ENCODE measurements around the gene C12orf50. TPM values are rescaled to one million over a fixed set of nuclear protein-coding genes. Genes with fewer than 3 reads are reported as not detected.

The C12orf50 gene
- total and polyA plus RNA-seq, 12 donors, result 0.07 to 0.10 (median 0.07) TPM; not detected in 9

DNA sequence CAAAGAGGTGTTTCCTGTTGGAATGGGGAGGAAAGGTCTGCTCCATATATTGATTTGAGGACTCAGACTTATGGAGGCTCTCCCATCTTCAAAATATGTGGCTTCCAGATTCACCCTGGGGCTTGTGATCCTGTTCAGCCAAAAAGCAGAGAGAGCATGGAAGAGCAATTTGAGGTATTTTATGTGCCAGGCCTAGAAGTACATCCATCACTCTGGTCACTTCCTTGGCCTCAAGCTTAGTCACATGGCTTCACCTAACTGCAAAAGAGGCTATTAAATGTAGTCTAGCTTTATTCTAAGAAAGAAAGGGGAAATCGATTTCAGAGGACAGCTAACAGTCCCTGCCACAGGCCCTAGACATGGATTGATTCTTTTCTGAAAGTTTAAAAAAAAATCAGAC, 86.2 kb downstream of the C12orf50 start:
- Histone ChIP-seq H3K27me3 (no peaks in the 10 kb centered on the region), H3K36me3 (no peaks in the 10 kb centered on the region), H3K9me3 (peaks cover 0 to 6% (median 0%) of the 10 kb centered on the region in 11 donors), H3K4me3 (no peak overlapping the region), H3K27ac (no peak overlapping the region), H3K4me1 (no peaks in the 10 kb centered on the region)
- TF ChIP-seq, protein P1, sequence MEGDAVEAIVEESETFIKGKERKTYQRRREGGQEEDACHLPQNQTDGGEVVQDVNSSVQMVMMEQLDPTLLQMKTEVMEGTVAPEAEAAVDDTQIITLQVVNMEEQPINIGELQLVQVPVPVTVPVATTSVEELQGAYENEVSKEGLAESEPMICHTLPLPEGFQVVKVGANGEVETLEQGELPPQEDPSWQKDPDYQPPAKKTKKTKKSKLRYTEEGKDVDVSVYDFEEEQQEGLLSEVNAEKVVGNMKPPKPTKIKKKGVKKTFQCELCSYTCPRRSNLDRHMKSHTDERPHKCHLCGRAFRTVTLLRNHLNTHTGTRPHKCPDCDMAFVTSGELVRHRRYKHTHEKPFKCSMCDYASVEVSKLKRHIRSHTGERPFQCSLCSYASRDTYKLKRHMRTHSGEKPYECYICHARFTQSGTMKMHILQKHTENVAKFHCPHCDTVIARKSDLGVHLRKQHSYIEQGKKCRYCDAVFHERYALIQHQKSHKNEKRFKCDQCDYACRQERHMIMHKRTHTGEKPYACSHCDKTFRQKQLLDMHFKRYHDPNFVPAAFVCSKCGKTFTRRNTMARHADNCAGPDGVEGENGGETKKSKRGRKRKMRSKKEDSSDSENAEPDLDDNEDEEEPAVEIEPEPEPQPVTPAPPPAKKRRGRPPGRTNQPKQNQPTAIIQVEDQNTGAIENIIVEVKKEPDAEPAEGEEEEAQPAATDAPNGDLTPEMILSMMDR (IDR thresholded peaks at IDR 0.05), result no peak
- intact Hi-C loops (cut with DNase I), result no loop called here
- no peak for DNase-seq
- whole genome bisulfite sequencing, 2 donors, result 63 to 68% methylated on average over 1 of the region's 1 CpG
- ATAC-seq, result no peak

DNA sequence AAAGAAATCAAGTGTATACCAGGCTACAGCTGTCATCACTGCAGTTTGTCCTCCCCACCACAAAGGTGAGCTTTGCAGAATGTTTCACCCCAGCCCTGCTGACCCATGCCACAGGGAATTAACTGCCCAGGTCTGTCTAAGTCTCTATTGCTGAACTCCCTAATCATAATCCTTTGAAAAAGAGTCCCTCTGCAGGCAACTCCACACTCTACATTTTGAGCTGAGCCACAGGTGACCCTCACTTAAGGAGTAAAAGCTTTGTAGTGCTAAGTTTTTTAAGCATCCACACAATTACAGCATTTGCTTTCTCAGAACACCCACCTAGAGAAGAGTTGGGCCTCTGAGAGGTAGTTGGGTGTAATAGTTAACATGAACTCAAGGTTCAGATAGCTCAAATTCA, 90.0 kb downstream of the C12orf50 start:
- H3K36me3 ChIP-seq, result no peaks in the 10 kb centered on the region
- H3K4me1 ChIP-seq, result no peaks in the 10 kb centered on the region
- no peak for DNase-seq
- intact Hi-C loops (cut with DNase I), result loop anchor here in 1 of 10 donors (10.0 kb wide), 1 partner anchor 64 kb away; no protein-coding TSS in a partner anchor
- TF ChIP-seq, protein P1 (IDR thresholded peaks at IDR 0.05), result no peak
- no peaks in the 10 kb centered on the region for H3K27me3 ChIP-seq
- ATAC-seq, result no peak
- no peak overlapping the region for H3K27ac ChIP-seq
- H3K4me3 ChIP-seq, result no peak overlapping the region
- H3K9me3 ChIP-seq, result no peaks in the 10 kb centered on the region

DNA sequence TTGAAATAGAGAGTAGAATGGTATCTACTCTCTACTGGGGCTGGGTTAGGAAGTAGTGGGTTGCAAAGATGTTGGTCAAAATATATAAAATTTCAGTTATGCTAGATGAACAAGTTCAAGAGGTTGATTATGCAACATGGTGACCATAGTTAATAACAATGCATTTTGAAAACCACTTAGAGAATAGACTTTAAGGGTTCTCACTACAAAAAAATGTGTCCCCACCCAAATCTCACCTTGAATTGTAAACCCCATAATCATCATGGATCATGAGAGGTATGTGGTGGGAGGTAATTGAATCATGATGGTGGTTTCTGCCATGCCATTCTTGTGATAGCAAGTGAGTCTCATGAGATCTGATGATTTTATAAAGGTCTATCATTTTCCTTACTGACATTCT, 94.0 kb downstream of the C12orf50 start:
- H3K36me3 ChIP-seq, result no peaks in the 10 kb centered on the region
- no peak overlapping the region for H3K27ac ChIP-seq
- TF ChIP-seq, protein P1 (IDR thresholded peaks at IDR 0.05), result no peak
- no peak overlapping the region for H3K4me3 ChIP-seq
- DNase-seq, result no peak
- no peak for ATAC-seq
- intact Hi-C loops (cut with DNase I), result loop anchor here in 1 of 10 donors (10.0 kb wide), 1 partner anchor 60 kb away; no protein-coding TSS in a partner anchor
- no peaks in the 10 kb centered on the region for H3K27me3 ChIP-seq
- no peaks in the 10 kb centered on the region for H3K4me1 ChIP-seq
- H3K9me3 ChIP-seq, result no peaks in the 10 kb centered on the region

DNA sequence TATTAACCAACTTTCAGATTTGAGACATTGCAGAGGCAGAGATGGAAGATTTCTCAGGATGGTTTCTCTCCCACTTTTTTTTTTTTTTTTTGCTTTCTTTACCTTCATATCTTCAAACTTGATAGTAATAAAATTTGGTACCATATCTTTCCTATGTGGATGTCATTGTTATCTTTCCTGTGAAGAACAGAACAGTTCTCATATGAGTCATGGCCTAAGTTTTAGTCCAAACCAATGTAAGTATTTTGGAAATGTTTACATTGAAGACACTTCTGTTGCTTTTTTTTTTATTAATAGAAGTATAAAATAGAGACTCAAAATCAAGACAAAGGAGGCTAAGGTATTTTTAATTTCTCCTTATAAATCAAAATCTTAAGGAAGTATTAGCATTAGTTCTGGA, 95.2 kb downstream of the C12orf50 start:
- TF ChIP-seq, protein P1 (IDR thresholded peaks at IDR 0.05), result no peak
- no peak for ATAC-seq
- intact Hi-C loops (cut with DNase I), result loop anchor here in 1 of 10 donors (10.0 kb wide), 1 partner anchor 59 kb away; no protein-coding TSS in a partner anchor
- no peak overlapping the region for H3K4me3 ChIP-seq
- H3K36me3 ChIP-seq, result no peaks in the 10 kb centered on the region
- DNase-seq, result no peak
- no peaks in the 10 kb centered on the region for H3K4me1 ChIP-seq
- no peaks in the 10 kb centered on the region for H3K27me3 ChIP-seq
- no peak overlapping the region for H3K27ac ChIP-seq
- no peaks in the 10 kb centered on the region for H3K9me3 ChIP-seq
